Measurements from ENCODE around the gene MBNL3. TPM values are rescaled to one million over a fixed set of nuclear protein-coding genes. Genes with fewer than 3 reads are reported as not detected.

Gene MBNL3
- total RNA-seq, 1 experiment from 2014 or later, result 17.7 TPM

GRCh38 chrX:132375941-132376340 is 112.9 kb downstream of the MBNL3 start:
- Mint-ChIP-seq H3K9me3 (ENCODE audit: unreplicated experiment) (no peaks in the 10 kb centered on the region), H3K27ac (ENCODE audit: low read depth, unreplicated experiment) (no peak overlapping the region), H3K27me3 (ENCODE audit: insufficient read depth, unreplicated experiment) (peaks cover 31% of the 10 kb centered on the region), H3K36me3 (ENCODE audit: insufficient read depth, unreplicated experiment) (no peaks in the 10 kb centered on the region), H3K4me3 (ENCODE audit: unreplicated experiment) (no peak overlapping the region), H3K4me1 (ENCODE audit: insufficient read depth, unreplicated experiment) (no peaks in the 10 kb centered on the region)
- DNase-seq (ENCODE audit: unreplicated experiment), result peak; percentile 10
- BruUV-seq (replicated peaks), result no TSS peak
- POLR2A ChIA-PET, result no interaction called here
- intact Hi-C loops (cut with micrococcal nuclease), result loop anchor here (5.0 kb wide), 1 partner anchor 149 kb away; no protein-coding TSS in a partner anchor
- TF ChIP-seq CTCF (IDR thresholded peaks at IDR 0.05; ENCODE audit: unreplicated experiment), result peak; percentile 24
- CTCF ChIA-PET, result no interaction called here

DNA sequence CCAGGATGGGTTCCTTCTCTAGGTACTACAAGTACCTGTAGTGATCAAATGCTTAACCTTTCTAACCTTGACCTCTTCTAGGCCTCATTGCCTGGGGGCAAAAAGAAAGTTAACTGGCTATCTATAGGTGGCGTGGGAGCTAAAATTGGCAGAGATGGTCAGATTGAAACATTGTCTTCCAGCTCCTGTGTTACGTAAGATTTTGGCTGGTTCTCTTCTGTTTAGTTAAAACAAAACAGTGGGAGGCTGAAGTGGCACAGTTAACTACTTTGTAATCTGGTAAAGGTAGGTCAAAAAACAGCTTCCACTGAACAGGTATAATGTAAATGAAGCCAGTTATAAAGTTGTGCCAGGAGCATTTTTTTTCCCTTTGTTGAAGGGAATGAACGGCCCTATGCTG is 115.2 kb downstream of the MBNL3 start:
- TF ChIP-seq CTCF (IDR thresholded peaks at IDR 0.05; ENCODE audit: unreplicated experiment), result no peak
- POLR2A ChIA-PET, result interaction anchor here (0.6 to 1.6 kb wide), 2 partner anchors 21 to 52 kb away, joined by 4 read pairs; no protein-coding TSS in a partner anchor
- no peaks in the 10 kb centered on the region for H3K4me1 Mint-ChIP-seq (ENCODE audit: insufficient read depth, unreplicated experiment)
- peaks cover 36% of the 10 kb centered on the region for H3K27me3 Mint-ChIP-seq (ENCODE audit: insufficient read depth, unreplicated experiment)
- no peak overlapping the region for H3K27ac Mint-ChIP-seq (ENCODE audit: low read depth, unreplicated experiment)
- no peaks in the 10 kb centered on the region for H3K9me3 Mint-ChIP-seq (ENCODE audit: unreplicated experiment)
- CTCF ChIA-PET, result interaction anchor here (0.7 to 1.1 kb wide), 4 partner anchors 10 to 240 kb away, joined by 3 to 5 read pairs (median 3); no protein-coding TSS in a partner anchor
- H3K4me3 Mint-ChIP-seq (ENCODE audit: unreplicated experiment), result no peak overlapping the region
- DNase-seq (ENCODE audit: unreplicated experiment), result peak; percentile 44
- intact Hi-C loops (cut with micrococcal nuclease), result no loop called here
- no peaks in the 10 kb centered on the region for H3K36me3 Mint-ChIP-seq (ENCODE audit: insufficient read depth, unreplicated experiment)
- no TSS peak for BruUV-seq (replicated peaks)

DNA sequence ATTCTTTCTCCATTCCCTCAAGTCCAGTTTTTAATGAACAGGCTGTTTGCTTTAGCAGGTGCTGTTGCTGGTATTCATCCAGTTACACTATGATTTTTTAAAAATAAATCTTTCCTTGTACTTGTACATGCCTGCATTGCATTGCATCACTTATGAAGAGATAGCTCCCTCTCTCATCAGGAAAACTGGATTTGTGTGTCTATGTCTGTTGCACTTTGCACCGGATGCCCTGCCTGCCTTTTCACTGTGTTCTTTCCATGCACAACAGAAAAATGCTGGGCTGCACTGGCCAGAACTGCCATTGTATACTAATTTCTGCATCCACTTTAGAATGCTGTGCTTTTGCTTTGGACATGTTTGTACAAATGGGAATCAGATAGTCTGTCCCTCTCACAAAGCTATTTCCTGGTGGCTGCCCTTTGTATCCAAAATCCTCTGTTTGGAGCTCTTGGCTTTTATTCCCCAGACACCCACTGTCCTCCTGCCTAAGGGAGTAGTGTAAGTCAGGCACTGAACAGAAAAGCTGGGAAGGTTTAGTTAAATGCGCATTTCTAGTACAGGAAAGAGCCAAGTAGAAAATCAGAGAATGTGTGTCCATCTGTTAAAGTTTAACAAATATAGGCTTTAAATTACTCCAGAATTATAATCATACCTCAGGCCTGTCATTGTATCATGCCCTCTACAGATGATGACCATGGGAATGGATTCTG is 119.1 kb downstream of the MBNL3 start:
- H3K4me1 Mint-ChIP-seq (ENCODE audit: insufficient read depth, unreplicated experiment), result no peaks in the 10 kb centered on the region
- no peaks in the 10 kb centered on the region for H3K36me3 Mint-ChIP-seq (ENCODE audit: insufficient read depth, unreplicated experiment)
- ChIA-PET POLR2A (no interaction called here), CTCF (interaction anchor here (0.6 kb wide), 1 partner anchor 114 kb away, joined by 3 read pairs; no protein-coding TSS in a partner anchor)
- no peaks in the 10 kb centered on the region for H3K9me3 Mint-ChIP-seq (ENCODE audit: unreplicated experiment)
- DNase-seq (ENCODE audit: unreplicated experiment), result no peak
- H3K27me3 Mint-ChIP-seq (ENCODE audit: insufficient read depth, unreplicated experiment), result peaks cover 56% of the 10 kb centered on the region
- no TSS peak for BruUV-seq (replicated peaks)
- no peak overlapping the region for H3K4me3 Mint-ChIP-seq (ENCODE audit: unreplicated experiment)
- H3K27ac Mint-ChIP-seq (ENCODE audit: low read depth, unreplicated experiment), result no peak overlapping the region
- no peak for TF ChIP-seq CTCF (IDR thresholded peaks at IDR 0.05; ENCODE audit: unreplicated experiment)
- intact Hi-C loops (cut with micrococcal nuclease), result no loop called here

DNA sequence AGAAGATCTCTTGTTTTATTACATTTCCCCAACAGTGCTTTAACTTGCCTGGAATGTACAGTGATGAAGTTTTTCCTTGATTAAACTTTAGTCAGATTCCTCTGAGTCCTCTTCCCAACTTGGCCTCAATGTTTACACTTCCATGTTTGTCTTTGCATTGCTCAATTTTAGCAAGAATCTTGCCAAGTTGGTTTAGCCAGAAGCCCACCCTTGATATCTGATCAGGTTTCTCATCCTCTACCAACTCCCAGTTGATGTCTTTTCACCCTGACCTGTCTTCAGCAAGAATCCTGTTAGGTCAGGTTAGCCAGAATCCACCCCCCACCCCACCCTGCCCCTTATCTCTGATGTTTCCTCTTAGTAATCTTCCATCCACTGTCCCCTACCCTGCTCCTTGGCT is 120.9 kb downstream of the MBNL3 start:
- no TSS peak for BruUV-seq (replicated peaks)
- H3K4me1 Mint-ChIP-seq (ENCODE audit: insufficient read depth, unreplicated experiment), result no peaks in the 10 kb centered on the region
- no peak overlapping the region for H3K27ac Mint-ChIP-seq (ENCODE audit: low read depth, unreplicated experiment)
- no peak for TF ChIP-seq CTCF (IDR thresholded peaks at IDR 0.05; ENCODE audit: unreplicated experiment)
- H3K36me3 Mint-ChIP-seq (ENCODE audit: insufficient read depth, unreplicated experiment), result no peaks in the 10 kb centered on the region
- no peak overlapping the region for H3K4me3 Mint-ChIP-seq (ENCODE audit: unreplicated experiment)
- POLR2A ChIA-PET, result no interaction called here
- H3K27me3 Mint-ChIP-seq (ENCODE audit: insufficient read depth, unreplicated experiment), result peaks cover 74% of the 10 kb centered on the region
- intact Hi-C loops (cut with micrococcal nuclease), result no loop called here
- no peak for DNase-seq (ENCODE audit: unreplicated experiment)
- no peaks in the 10 kb centered on the region for H3K9me3 Mint-ChIP-seq (ENCODE audit: unreplicated experiment)
- CTCF ChIA-PET, result no interaction called here
